ENCODE data around the gene DDX39B. TPM values are rescaled to one million over a fixed set of nuclear protein-coding genes. Genes with fewer than 3 reads are reported as not detected.

The DDX39B gene
- total RNA-seq, 1 experiment from 2014 or later: 565 TPM

DNA sequence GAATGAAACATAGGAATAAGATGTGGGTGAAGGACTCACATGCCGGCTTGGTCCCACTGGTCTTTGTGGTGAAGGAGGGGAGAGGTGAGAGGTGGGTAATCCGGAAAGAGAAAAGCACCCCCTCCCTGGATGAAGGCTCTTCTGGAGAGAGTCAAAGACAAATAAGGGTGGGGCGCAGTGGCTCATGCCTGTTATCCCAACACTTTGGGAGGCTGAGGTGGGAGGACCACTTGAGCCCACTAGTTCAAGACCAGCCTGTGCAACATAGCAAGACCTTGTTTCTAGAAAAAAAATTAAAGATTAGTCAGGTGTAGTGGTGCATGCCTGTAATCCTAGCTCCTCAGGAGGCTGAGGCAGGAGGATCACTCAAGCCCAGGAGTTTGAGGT is 37.3 kb upstream of the DDX39B start:
- ChIA-PET POLR2A (interaction anchor here (1.1 to 1.7 kb wide), 3 partner anchors 30 to 38 kb away, joined by 3 to 10 read pairs (median 4); partner anchors contain the start of genes ATP6V1G2 and DDX39B), CTCF (interaction anchor here (0.9 to 18.9 kb wide), 3 partner anchors 18 to 48 kb away, joined by 3 to 215 read pairs (median 4); partner anchors contain the start of gene NCR3)
- Mint-ChIP-seq H3K27me3 (ENCODE audit: insufficient read depth, unreplicated experiment) (peaks cover 7% of the 10 kb centered on the region), H3K4me3 (ENCODE audit: unreplicated experiment) (no peak overlapping the region), H3K9me3 (ENCODE audit: unreplicated experiment) (no peaks in the 10 kb centered on the region), H3K27ac (ENCODE audit: low read depth, unreplicated experiment) (no peak overlapping the region), H3K4me1 (ENCODE audit: insufficient read depth, unreplicated experiment) (peaks cover 10% of the 10 kb centered on the region), H3K36me3 (ENCODE audit: insufficient read depth, unreplicated experiment) (peaks cover 7% of the 10 kb centered on the region)
- TF ChIP-seq, protein P1, sequence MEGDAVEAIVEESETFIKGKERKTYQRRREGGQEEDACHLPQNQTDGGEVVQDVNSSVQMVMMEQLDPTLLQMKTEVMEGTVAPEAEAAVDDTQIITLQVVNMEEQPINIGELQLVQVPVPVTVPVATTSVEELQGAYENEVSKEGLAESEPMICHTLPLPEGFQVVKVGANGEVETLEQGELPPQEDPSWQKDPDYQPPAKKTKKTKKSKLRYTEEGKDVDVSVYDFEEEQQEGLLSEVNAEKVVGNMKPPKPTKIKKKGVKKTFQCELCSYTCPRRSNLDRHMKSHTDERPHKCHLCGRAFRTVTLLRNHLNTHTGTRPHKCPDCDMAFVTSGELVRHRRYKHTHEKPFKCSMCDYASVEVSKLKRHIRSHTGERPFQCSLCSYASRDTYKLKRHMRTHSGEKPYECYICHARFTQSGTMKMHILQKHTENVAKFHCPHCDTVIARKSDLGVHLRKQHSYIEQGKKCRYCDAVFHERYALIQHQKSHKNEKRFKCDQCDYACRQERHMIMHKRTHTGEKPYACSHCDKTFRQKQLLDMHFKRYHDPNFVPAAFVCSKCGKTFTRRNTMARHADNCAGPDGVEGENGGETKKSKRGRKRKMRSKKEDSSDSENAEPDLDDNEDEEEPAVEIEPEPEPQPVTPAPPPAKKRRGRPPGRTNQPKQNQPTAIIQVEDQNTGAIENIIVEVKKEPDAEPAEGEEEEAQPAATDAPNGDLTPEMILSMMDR (IDR thresholded peaks at IDR 0.05; ENCODE audit: unreplicated experiment): no peak
- no peak for DNase-seq (ENCODE audit: unreplicated experiment)
- BruUV-seq (replicated peaks): no TSS peak
- intact Hi-C loops (cut with micrococcal nuclease): no loop called here

DNA sequence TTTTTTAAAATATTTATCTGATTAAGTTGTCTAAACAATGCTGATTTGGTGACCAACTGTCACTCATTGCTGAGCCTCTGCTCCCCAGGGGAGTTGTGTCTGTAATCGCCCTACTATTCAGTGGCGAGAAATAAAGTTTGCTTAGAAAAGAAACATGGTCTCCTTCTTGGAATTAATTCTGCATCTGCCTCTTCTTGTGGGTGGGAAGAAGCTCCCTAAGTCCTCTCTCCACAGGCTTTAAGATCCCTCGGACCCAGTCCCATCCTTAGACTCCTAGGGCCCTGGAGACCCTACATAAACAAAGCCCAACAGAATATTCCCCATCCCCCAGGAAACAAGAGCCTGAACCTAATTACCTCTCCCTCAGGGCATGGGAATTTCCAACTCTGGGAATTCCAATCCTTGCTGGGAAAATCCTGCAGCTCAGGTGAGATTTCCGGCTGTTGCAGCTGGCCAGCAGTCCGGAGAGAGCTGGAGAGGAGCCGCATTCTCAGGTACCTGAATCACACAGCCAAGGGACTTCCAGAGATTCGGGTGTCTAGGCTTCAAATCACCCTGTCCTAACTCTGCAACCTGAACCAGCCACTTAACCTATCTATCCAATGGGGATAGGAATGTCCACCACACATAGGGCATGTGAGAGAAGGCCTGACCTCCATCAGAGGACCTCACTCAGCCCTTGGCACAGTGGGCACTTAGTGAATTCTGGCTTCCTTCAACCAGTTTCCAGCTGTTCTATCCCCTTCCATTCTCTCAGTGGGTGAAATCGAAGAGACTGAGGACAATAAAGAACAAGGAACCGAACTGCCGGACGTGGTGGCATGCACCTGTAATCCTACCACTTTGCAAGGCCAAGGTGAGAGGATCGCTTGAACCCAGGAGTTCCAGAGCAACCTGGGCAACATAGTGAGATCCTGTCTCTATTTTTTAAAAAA is 36.6 kb upstream of the DDX39B start:
- TF ChIP-seq, protein P1 (IDR thresholded peaks at IDR 0.05; ENCODE audit: unreplicated experiment): no peak
- intact Hi-C loops (cut with micrococcal nuclease): no loop called here
- ChIA-PET POLR2A (interaction anchor here (0.5 to 1.7 kb wide), 10 partner anchors 9 to 1978 kb away, joined by 3 to 10 read pairs (median 4); partner anchors contain the start of genes ATP6V1G2, DDX39B and GPANK1), CTCF (interaction anchor here (0.9 to 18.9 kb wide), 3 partner anchors 19 to 49 kb away, joined by 3 to 215 read pairs (median 4); partner anchors contain the start of genes DDX39B and NCR3)
- H3K36me3 Mint-ChIP-seq (ENCODE audit: insufficient read depth, unreplicated experiment): peaks cover 7% of the 10 kb centered on the region
- no peak overlapping the region for H3K4me3 Mint-ChIP-seq (ENCODE audit: unreplicated experiment)
- peaks cover 10% of the 10 kb centered on the region for H3K4me1 Mint-ChIP-seq (ENCODE audit: insufficient read depth, unreplicated experiment)
- peak overlapping the region; percentile 27 for H3K27ac Mint-ChIP-seq (ENCODE audit: low read depth, unreplicated experiment)
- H3K27me3 Mint-ChIP-seq (ENCODE audit: insufficient read depth, unreplicated experiment): peaks cover 14% of the 10 kb centered on the region
- peak; percentile 65 for DNase-seq (ENCODE audit: unreplicated experiment)
- no TSS peak for BruUV-seq (replicated peaks)
- no peaks in the 10 kb centered on the region for H3K9me3 Mint-ChIP-seq (ENCODE audit: unreplicated experiment)

DNA sequence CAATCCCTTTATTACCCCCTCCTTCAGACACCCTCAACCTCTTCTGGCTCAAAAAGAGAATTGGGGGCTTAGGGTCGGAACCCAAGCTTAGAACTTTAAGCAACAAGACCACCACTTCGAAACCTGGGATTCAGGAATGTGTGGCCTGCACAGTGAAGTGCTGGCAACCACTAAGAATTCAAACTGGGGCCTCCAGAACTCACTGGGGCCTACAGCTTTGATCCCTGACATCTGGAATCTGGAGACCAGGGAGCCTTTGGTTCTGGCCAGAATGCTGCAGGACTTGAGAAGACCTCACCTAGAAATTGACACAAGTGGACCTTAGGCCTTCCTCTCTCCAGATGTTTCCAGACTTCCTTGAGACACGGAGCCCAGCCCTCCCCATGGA is 35.8 kb upstream of the DDX39B start:
- TF ChIP-seq, protein P1 (IDR thresholded peaks at IDR 0.05; ENCODE audit: unreplicated experiment): no peak
- POLR2A ChIA-PET: interaction anchor here (0.6 to 1.7 kb wide), 5 partner anchors 13 to 1979 kb away, joined by 3 to 10 read pairs (median 4); partner anchors contain the start of gene DDX39B
- H3K27me3 Mint-ChIP-seq (ENCODE audit: insufficient read depth, unreplicated experiment): peaks cover 20% of the 10 kb centered on the region
- intact Hi-C loops (cut with micrococcal nuclease): no loop called here
- H3K4me3 Mint-ChIP-seq (ENCODE audit: unreplicated experiment): no peak overlapping the region
- H3K4me1 Mint-ChIP-seq (ENCODE audit: insufficient read depth, unreplicated experiment): peaks cover 12% of the 10 kb centered on the region
- H3K36me3 Mint-ChIP-seq (ENCODE audit: insufficient read depth, unreplicated experiment): peaks cover 7% of the 10 kb centered on the region
- H3K9me3 Mint-ChIP-seq (ENCODE audit: unreplicated experiment): no peaks in the 10 kb centered on the region
- CTCF ChIA-PET: interaction anchor here (0.6 to 18.9 kb wide), 4 partner anchors 20 to 372 kb away, joined by 3 to 215 read pairs (median 4); partner anchors contain the start of genes ATP6V1G2 and NCR3
- DNase-seq (ENCODE audit: unreplicated experiment): no peak
- H3K27ac Mint-ChIP-seq (ENCODE audit: low read depth, unreplicated experiment): no peak overlapping the region
- no TSS peak for BruUV-seq (replicated peaks)

Data from MCF 10A (cell line).